Right hindlimb (tissue), 1 donor: ENCODE measurements around the gene ICOSLG.
"Not testable (repeated sequence)": the region's sequence is repeated elsewhere in the genome, so short reads cannot be mapped to it uniquely, and the experiment has no call there.

Experiments
- DNase-seq: peaks from one replicate; pipeline ENCODE4 v3.0.0-alpha.2; 2018

ICOSLG gene

GRCh38 chr21:44263768-44264167, 23.0 kb upstream of the ICOSLG start:
- DNase-seq: no peak

- DNase-seq: no peak
These were observed 22.5 kb upstream of the ICOSLG start for GRCh38 chr21:44263221-44263760.

GRCh38 chr21:44262338-44263056, 21.8 kb upstream of the ICOSLG start:
- DNase-seq: no peak

- DNase-seq: no peak
These were observed 21.0 kb upstream of the ICOSLG start, which contains the start of gene DNMT3L for GRCh38 chr21:44261675-44262295. DNMT3L (minus strand) TSS chr21:44261897; CDS start chr21:44261259, 638 bp downstream.

- DNase-seq: no peak
These were observed 20.3 kb upstream of the ICOSLG start for GRCh38 chr21:44260791-44261631.

- no peak for DNase-seq
These were observed 19.3 kb upstream of the ICOSLG start for GRCh38 chr21:44260066-44260465.

- DNase-seq: no peak
These were observed 18.5 kb upstream of the ICOSLG start for GRCh38 chr21:44259082-44259705.

GRCh38 chr21:44258056-44258725, 17.4 kb upstream of the ICOSLG start:
- no peak for DNase-seq

GRCh38 chr21:44255511-44255981, 14.8 kb upstream of the ICOSLG start:
- peak; percentile 35 for DNase-seq

- no peak for DNase-seq
These were observed 13.3 kb upstream of the ICOSLG start for GRCh38 chr21:44253832-44254710.

- DNase-seq: not testable (repeated sequence)
These were observed 8.7 kb upstream of the ICOSLG start for GRCh38 chr21:44249204-44250037.

GRCh38 chr21:44247904-44248303, 7.2 kb upstream of the ICOSLG start:
- DNase-seq: not testable (repeated sequence)

GRCh38 chr21:44243980-44244379, 3.2 kb upstream of the ICOSLG start:
- not testable (repeated sequence) for DNase-seq

- not testable (repeated sequence) for DNase-seq
These were observed 538 bp upstream of the ICOSLG start for GRCh38 chr21:44241281-44241680.

GRCh38 chr21:44240353-44240752, 390 bp downstream of the ICOSLG start:
- not testable (repeated sequence) for DNase-seq

GRCh38 chr21:44229561-44229960, 11.2 kb downstream of the ICOSLG start:
- DNase-seq: not testable (repeated sequence)

- not testable (repeated sequence) for DNase-seq
These were observed 12.6 kb downstream of the ICOSLG start for GRCh38 chr21:44228109-44228508.

GRCh38 chr21:44227614-44228013, 13.1 kb downstream of the ICOSLG start:
- not testable (repeated sequence) for DNase-seq

GRCh38 chr21:44225605-44226004, 15.1 kb downstream of the ICOSLG start:
- not testable (repeated sequence) for DNase-seq

GRCh38 chr21:44223334-44223733, 17.4 kb downstream of the ICOSLG start:
- DNase-seq: not testable (repeated sequence)
